Measurements from ENCODE around the gene KPNA4.
"Not testable (repeated sequence)": the region's sequence is repeated elsewhere in the genome, so short reads cannot be mapped to it uniquely, and the experiment has no call there.

The KPNA4 gene

GRCh38 chr3:160607826-160608225, 42.5 kb upstream of the KPNA4 start:
- H2BK15ac ChIP-seq (replicated peaks; ENCODE audit: low read depth), result no peak overlapping the region
- no peaks in the 10 kb centered on the region for H3K79me2 ChIP-seq (ENCODE audit: control insufficient read depth, insufficient read depth, low read length)
- no peak overlapping the region for H2AK5ac ChIP-seq (ENCODE audit: low read length)
- H3K9ac ChIP-seq (ENCODE audit: low read length), result no peak overlapping the region
- H3K27ac ChIP-seq (ENCODE audit: low read depth, low read length), result no peak overlapping the region
- H2BK120ac ChIP-seq (ENCODE audit: low read depth, low read length), result no peak overlapping the region
- no peak overlapping the region for H4K5ac ChIP-seq (ENCODE audit: low read length)
- no CpG with 5 or more reads among the region's 3 CpGs for WGBS (ENCODE audit: extremely low coverage, insufficient coverage, low lambda C conversion rate)
- H3K23ac ChIP-seq (ENCODE audit: low read length), result no peak overlapping the region
- no peak overlapping the region for H3K18ac ChIP-seq (ENCODE audit: low read length)
- no peaks in the 10 kb centered on the region for H3K27me3 ChIP-seq (ENCODE audit: insufficient read depth, low read length, poor library complexity)
- DNase-seq, result no peak
- no peak overlapping the region for H2BK5ac ChIP-seq (ENCODE audit: low read length)
- H3K4me1 ChIP-seq (ENCODE audit: control insufficient read depth, low read depth, low read length), result no peaks in the 10 kb centered on the region
- H3K79me1 ChIP-seq (ENCODE audit: low read length), result no peaks in the 10 kb centered on the region
- H3K4me3 ChIP-seq (ENCODE audit: low read length), result no peak overlapping the region
- no peak overlapping the region for H3K4me2 ChIP-seq (ENCODE audit: low read length)
- H3K56ac ChIP-seq (ENCODE audit: low read length), result no peak overlapping the region
- H3K36me3 ChIP-seq (ENCODE audit: control insufficient read depth, insufficient read depth, low read length), result no peaks in the 10 kb centered on the region
- H3K4ac ChIP-seq (ENCODE audit: low read depth, low read length), result no peak overlapping the region
- no peak overlapping the region for H4K8ac ChIP-seq (ENCODE audit: low read depth, low read length)

GRCh38 chr3:160605315-160605714, 39.9 kb upstream of the KPNA4 start:
- H4K5ac ChIP-seq (ENCODE audit: low read length), result no peak overlapping the region
- no peaks in the 10 kb centered on the region for H3K4me1 ChIP-seq (ENCODE audit: control insufficient read depth, low read depth, low read length)
- H3K4ac ChIP-seq (ENCODE audit: low read depth, low read length), result no peak overlapping the region
- no peak overlapping the region for H3K9ac ChIP-seq (ENCODE audit: low read length)
- no peak overlapping the region for H3K18ac ChIP-seq (ENCODE audit: low read length)
- no peaks in the 10 kb centered on the region for H3K36me3 ChIP-seq (ENCODE audit: control insufficient read depth, insufficient read depth, low read length)
- no peak for DNase-seq
- H3K27me3 ChIP-seq (ENCODE audit: insufficient read depth, low read length, poor library complexity), result no peaks in the 10 kb centered on the region
- H2AK5ac ChIP-seq (ENCODE audit: low read length), result no peak overlapping the region
- no peak overlapping the region for H3K4me3 ChIP-seq (ENCODE audit: low read length)
- H3K4me2 ChIP-seq (ENCODE audit: low read length), result no peak overlapping the region
- H3K79me1 ChIP-seq (ENCODE audit: low read length), result no peaks in the 10 kb centered on the region
- H3K27ac ChIP-seq (ENCODE audit: low read depth, low read length), result no peak overlapping the region
- no peak overlapping the region for H3K23ac ChIP-seq (ENCODE audit: low read length)
- H4K8ac ChIP-seq (ENCODE audit: low read depth, low read length), result no peak overlapping the region
- no peak overlapping the region for H2BK5ac ChIP-seq (ENCODE audit: low read length)
- H3K79me2 ChIP-seq (ENCODE audit: control insufficient read depth, insufficient read depth, low read length), result no peaks in the 10 kb centered on the region
- H2BK120ac ChIP-seq (ENCODE audit: low read depth, low read length), result no peak overlapping the region
- no peak overlapping the region for H3K56ac ChIP-seq (ENCODE audit: low read length)
- H2BK15ac ChIP-seq (replicated peaks; ENCODE audit: low read depth), result no peak overlapping the region

GRCh38 chr3:160603845-160604244, 38.5 kb upstream of the KPNA4 start:
- not testable (repeated sequence) for H2BK15ac ChIP-seq (replicated peaks; ENCODE audit: low read depth); H3K4ac ChIP-seq (ENCODE audit: low read depth, low read length); H2BK5ac ChIP-seq (ENCODE audit: low read length); DNase-seq; H4K8ac ChIP-seq (ENCODE audit: low read depth, low read length); H3K79me2 ChIP-seq (ENCODE audit: control insufficient read depth, insufficient read depth, low read length); H3K56ac ChIP-seq (ENCODE audit: low read length); H3K4me3 ChIP-seq (ENCODE audit: low read length); H2AK5ac ChIP-seq (ENCODE audit: low read length); H3K18ac ChIP-seq (ENCODE audit: low read length); H3K23ac ChIP-seq (ENCODE audit: low read length); H3K36me3 ChIP-seq (ENCODE audit: control insufficient read depth, insufficient read depth, low read length); H3K9ac ChIP-seq (ENCODE audit: low read length); H3K79me1 ChIP-seq (ENCODE audit: low read length); H4K5ac ChIP-seq (ENCODE audit: low read length); H3K4me1 ChIP-seq (ENCODE audit: control insufficient read depth, low read depth, low read length); H2BK120ac ChIP-seq (ENCODE audit: low read depth, low read length); H3K4me2 ChIP-seq (ENCODE audit: low read length); H3K27me3 ChIP-seq (ENCODE audit: insufficient read depth, low read length, poor library complexity); H3K27ac ChIP-seq (ENCODE audit: low read depth, low read length)
- WGBS (ENCODE audit: extremely low coverage, insufficient coverage, low lambda C conversion rate), result no CpG with 5 or more reads among the region's 3 CpGs

GRCh38 chr3:160602259-160602658, 36.9 kb upstream of the KPNA4 start:
- Histone ChIP-seq H3K4me3 (ENCODE audit: low read length) (no peak overlapping the region), H3K36me3 (ENCODE audit: control insufficient read depth, insufficient read depth, low read length) (no peaks in the 10 kb centered on the region), H3K9ac (ENCODE audit: low read length) (no peak overlapping the region), H3K27ac (ENCODE audit: low read depth, low read length) (no peak overlapping the region), H3K27me3 (ENCODE audit: insufficient read depth, low read length, poor library complexity) (no peaks in the 10 kb centered on the region), H3K79me2 (ENCODE audit: control insufficient read depth, insufficient read depth, low read length) (no peaks in the 10 kb centered on the region), H3K18ac (ENCODE audit: low read length) (no peak overlapping the region), H4K5ac (ENCODE audit: low read length) (no peak overlapping the region), H3K4ac (ENCODE audit: low read depth, low read length) (no peak overlapping the region), H3K4me1 (ENCODE audit: control insufficient read depth, low read depth, low read length) (no peaks in the 10 kb centered on the region), H3K79me1 (ENCODE audit: low read length) (no peaks in the 10 kb centered on the region), H3K56ac (ENCODE audit: low read length) (no peak overlapping the region), H2BK15ac (replicated peaks; ENCODE audit: low read depth) (no peak overlapping the region), H4K8ac (ENCODE audit: low read depth, low read length) (no peak overlapping the region), H2AK5ac (ENCODE audit: low read length) (no peak overlapping the region), H3K4me2 (ENCODE audit: low read length) (no peak overlapping the region), H2BK120ac (ENCODE audit: low read depth, low read length) (no peak overlapping the region), H2BK5ac (ENCODE audit: low read length) (no peak overlapping the region), H3K23ac (ENCODE audit: low read length) (no peak overlapping the region)
- no peak for DNase-seq

- Histone ChIP-seq H3K79me2 (ENCODE audit: control insufficient read depth, insufficient read depth, low read length) (no peaks in the 10 kb centered on the region), H2BK5ac (ENCODE audit: low read length) (no peak overlapping the region), H2BK120ac (ENCODE audit: low read depth, low read length) (no peak overlapping the region), H4K8ac (ENCODE audit: low read depth, low read length) (no peak overlapping the region), H4K5ac (ENCODE audit: low read length) (no peak overlapping the region), H3K4ac (ENCODE audit: low read depth, low read length) (no peak overlapping the region), H3K4me3 (ENCODE audit: low read length) (no peak overlapping the region), H3K27ac (ENCODE audit: low read depth, low read length) (no peak overlapping the region), H3K56ac (ENCODE audit: low read length) (no peak overlapping the region), H3K36me3 (ENCODE audit: control insufficient read depth, insufficient read depth, low read length) (no peaks in the 10 kb centered on the region), H3K79me1 (ENCODE audit: low read length) (no peaks in the 10 kb centered on the region), H3K18ac (ENCODE audit: low read length) (no peak overlapping the region), H3K9ac (ENCODE audit: low read length) (no peak overlapping the region), H3K27me3 (ENCODE audit: insufficient read depth, low read length, poor library complexity) (no peaks in the 10 kb centered on the region), H2AK5ac (ENCODE audit: low read length) (no peak overlapping the region), H3K4me2 (ENCODE audit: low read length) (no peak overlapping the region), H2BK15ac (replicated peaks; ENCODE audit: low read depth) (no peak overlapping the region), H3K23ac (ENCODE audit: low read length) (no peak overlapping the region), H3K4me1 (ENCODE audit: control insufficient read depth, low read depth, low read length) (no peaks in the 10 kb centered on the region)
- WGBS (ENCODE audit: extremely low coverage, insufficient coverage, low lambda C conversion rate), result no CpG with 5 or more reads among the region's 1 CpG
- DNase-seq, result no peak
Measured at GRCh38 chr3:160601288-160601687, 35.9 kb upstream of the KPNA4 start.

- Histone ChIP-seq H3K4me3 (ENCODE audit: low read length) (no peak overlapping the region), H3K18ac (ENCODE audit: low read length) (no peak overlapping the region), H3K4ac (ENCODE audit: low read depth, low read length) (no peak overlapping the region), H4K5ac (ENCODE audit: low read length) (no peak overlapping the region), H3K4me2 (ENCODE audit: low read length) (no peak overlapping the region), H3K36me3 (ENCODE audit: control insufficient read depth, insufficient read depth, low read length) (no peaks in the 10 kb centered on the region), H3K4me1 (ENCODE audit: control insufficient read depth, low read depth, low read length) (no peaks in the 10 kb centered on the region), H3K9ac (ENCODE audit: low read length) (no peak overlapping the region), H4K8ac (ENCODE audit: low read depth, low read length) (no peak overlapping the region), H3K27ac (ENCODE audit: low read depth, low read length) (no peak overlapping the region), H2AK5ac (ENCODE audit: low read length) (no peak overlapping the region), H2BK5ac (ENCODE audit: low read length) (no peak overlapping the region), H3K79me1 (ENCODE audit: low read length) (no peaks in the 10 kb centered on the region), H3K56ac (ENCODE audit: low read length) (no peak overlapping the region), H3K23ac (ENCODE audit: low read length) (no peak overlapping the region), H2BK120ac (ENCODE audit: low read depth, low read length) (no peak overlapping the region), H3K79me2 (ENCODE audit: control insufficient read depth, insufficient read depth, low read length) (no peaks in the 10 kb centered on the region), H2BK15ac (replicated peaks; ENCODE audit: low read depth) (no peak overlapping the region), H3K27me3 (ENCODE audit: insufficient read depth, low read length, poor library complexity) (no peaks in the 10 kb centered on the region)
- WGBS (ENCODE audit: extremely low coverage, insufficient coverage, low lambda C conversion rate), result no CpG with 5 or more reads among the region's 2 CpGs
- DNase-seq, result no peak
Measured at GRCh38 chr3:160598865-160599264, 33.5 kb upstream of the KPNA4 start.
